H1 (cell line): ENCODE results near the gene IL1A. TPM values are rescaled to one million over a fixed set of nuclear protein-coding genes. Genes with fewer than 3 reads are reported as not detected.

Experiments used
- CTCF ChIA-PET: fragments of 300-600 bp; sonication (Branson Sonifier 250); formaldehyde crosslinking; loops from one replicate; lab custom pipeline; 2021; ENCODE audit not compliant: partially characterized antibody; lab: Charles Lee
- POLR2A ChIA-PET: fragments of 300-600 bp; sonication (Branson Sonifier 250); formaldehyde crosslinking; loops from one replicate; lab custom pipeline; 2021; ENCODE audit warnings: inconsistent platforms; ENCODE audit not compliant: partially characterized antibody; lab: Charles Lee
- DNase-seq, 2 experiments: peaks; one replicate each; pipeline versions ENCODE4 v3.0.0 to v3.0.0-alpha.2; 2010 to 2022; ENCODE audit warnings: low spot score in 2 of 2, low read depth in 1 of 2, mixed read lengths in 1 of 2
- FAIRE-seq: peaks from 2 replicates; lab custom pipeline; 2011; peaks lifted over from hg19 to GRCh38; lab: Jason Lieb, UNC
- H2AFZ ChIP-seq: 2 replicates; pipeline ENCODE4 v1.8.1; 2012; ENCODE audit warnings: low read length, inconsistent platforms
- H2AK5ac ChIP-seq: 2 replicates; pipeline ENCODE4 v1.6.1; 2013; ENCODE audit warnings: low read depth, low read length
- H2BK120ac ChIP-seq: replicated peaks from 2 replicates; pipeline ENCODE3; 2013; ENCODE audit warnings: low read depth, low read length, inconsistent platforms
- H2BK12ac ChIP-seq: 2 replicates; pipeline ENCODE4 v1.6.1; 2013; ENCODE audit warnings: low read depth, low read length
- H2BK15ac ChIP-seq: 2 replicates; pipeline ENCODE4 v1.6.1; 2013; ENCODE audit warnings: low read length
- H2BK20ac ChIP-seq: 2 replicates; pipeline ENCODE4 v1.6.1; 2013; ENCODE audit warnings: low read length
- H2BK5ac ChIP-seq: 2 replicates; pipeline ENCODE4 v1.6.1; 2013; ENCODE audit warnings: low read depth, low read length
- H3K14ac ChIP-seq: 2 replicates; pipeline ENCODE4 v1.6.1; 2013; ENCODE audit warnings: inconsistent platforms; ENCODE audit not compliant: insufficient read length
- H3K18ac ChIP-seq: 2 replicates; pipeline ENCODE4 v1.6.1; 2013; ENCODE audit warnings: low read length; ENCODE audit errors: extremely low read depth
- H3K23ac ChIP-seq: 2 replicates; pipeline ENCODE4 v1.6.1; 2013; ENCODE audit warnings: inconsistent platforms; ENCODE audit not compliant: insufficient read length
- H3K23me2 ChIP-seq: 2 replicates; pipeline ENCODE4 v1.6.1; 2013; ENCODE audit warnings: low read depth, low read length
- H3K27ac ChIP-seq: 2 replicates; pipeline ENCODE4 v1.6.1; 2011; ENCODE audit warnings: low read depth, low read length, inconsistent platforms
- H3K27me3 ChIP-seq, 4 experiments: replicated peaks in 1 of 4; 1 replicate in 1 of 4; 2 replicates in 3 of 4; pipeline versions ENCODE4 v1.6.1 to v1.8.1; 2011 to 2013; ENCODE audit warnings: low read length in 3 of 4, mild to moderate bottlenecking in 3 of 4, inconsistent platforms in 2 of 4, mixed read lengths in 2 of 4, moderate library complexity in 1 of 4; ENCODE audit not compliant: control insufficient read depth in 3 of 4, insufficient read depth in 3 of 4; ENCODE audit errors: extremely low read depth in 1 of 4
- H3K36me3 ChIP-seq, 4 experiments: 2 replicates each; pipeline versions ENCODE4 v1.6.1 to v1.8.1; 2011 to 2013; ENCODE audit warnings: mild to moderate bottlenecking in 4 of 4, low read length in 3 of 4, moderate library complexity in 2 of 4, control low read depth in 1 of 4, inconsistent platforms in 1 of 4; ENCODE audit not compliant: insufficient read depth in 4 of 4, control insufficient read depth in 2 of 4
- H3K4ac ChIP-seq: replicated peaks from 2 replicates; pipeline ENCODE3; 2013; ENCODE audit warnings: low read length, low read depth, mixed read lengths, inconsistent platforms; ENCODE audit not compliant: insufficient read length
- H3K4me1 ChIP-seq, 4 experiments: replicated peaks in 1 of 4; 1 replicate in 1 of 4; 2 replicates in 3 of 4; pipeline versions ENCODE4 v1.6.1 to v1.8.1; 2011 to 2013; ENCODE audit warnings: low read length in 3 of 4, inconsistent platforms in 2 of 4, mixed read lengths in 1 of 4; ENCODE audit not compliant: insufficient read depth in 4 of 4, control insufficient read depth in 3 of 4
- H3K4me2 ChIP-seq, 2 experiments: 2 replicates each; pipeline versions ENCODE4 v1.6.1 to v1.8.1; 2011 to 2013; ENCODE audit warnings: low read depth in 2 of 2, low read length in 2 of 2, control low read depth in 1 of 2, inconsistent platforms in 1 of 2, mild to moderate bottlenecking in 1 of 2; ENCODE audit not compliant: insufficient read depth in 1 of 2
- H3K4me3 ChIP-seq, 4 experiments: fragments of 200-600, 300-600 bp in 1 of 4; sonication (generic), shearing (Covaris generic), sonication (Bioruptor Twin) in 1 of 4; 2 replicates each; pipeline versions ENCODE4 v1.5.1 to v1.8.1; 2011 to 2016; ENCODE audit warnings: low read length in 4 of 4, low read depth in 3 of 4, control low read depth in 2 of 4, inconsistent platforms in 2 of 4, mild to moderate bottlenecking in 2 of 4, mixed read lengths in 1 of 4, moderate library complexity in 1 of 4; ENCODE audit not compliant: insufficient read depth in 2 of 4; ENCODE audit errors: extremely low read depth in 1 of 4
- H3K56ac ChIP-seq: replicated peaks from 2 replicates; pipeline ENCODE3; 2013; ENCODE audit warnings: low read depth, mild to moderate bottlenecking, mixed read lengths, low read length, inconsistent platforms; ENCODE audit not compliant: insufficient read length
- H3K79me1 ChIP-seq: 2 replicates; pipeline ENCODE4 v1.6.1; 2013; ENCODE audit warnings: low read depth, low read length, control low read depth
- H3K79me2 ChIP-seq, 2 experiments: 2 replicates each; pipeline versions ENCODE4 v1.6.1 to v1.8.1; 2012 to 2013; ENCODE audit warnings: low read length in 2 of 2, mild to moderate bottlenecking in 2 of 2, inconsistent platforms in 1 of 2; ENCODE audit not compliant: insufficient read depth in 2 of 2, control insufficient read depth in 1 of 2
- H3K9ac ChIP-seq, 4 experiments: replicated peaks in 1 of 4; 1 replicate in 1 of 4; 2 replicates in 3 of 4; pipeline versions ENCODE4 v1.6.1 to v1.8.1; 2011 to 2013; ENCODE audit warnings: low read depth in 3 of 4, low read length in 3 of 4, control low read depth in 2 of 4, mild to moderate bottlenecking in 2 of 4, moderate library complexity in 2 of 4, inconsistent platforms in 1 of 4; ENCODE audit errors: extremely low read depth in 1 of 4
- H3K9me3 ChIP-seq, 2 experiments: 2 replicates each; pipeline versions ENCODE4 v1.6.1 to v1.8.1; 2012 to 2013; ENCODE audit warnings: mild to moderate bottlenecking in 2 of 2, moderate library complexity in 2 of 2, control low read depth in 1 of 2, inconsistent platforms in 1 of 2, low read depth in 1 of 2, low read length in 1 of 2, mixed read lengths in 1 of 2; ENCODE audit not compliant: insufficient read depth in 2 of 2
- H4K20me1 ChIP-seq, 2 experiments: replicated peaks in 1 of 2; 2 replicates each; pipeline versions ENCODE3 to v1.8.1; 2011 to 2013; ENCODE audit warnings: inconsistent platforms in 2 of 2, low read length in 2 of 2, mild to moderate bottlenecking in 1 of 2; ENCODE audit not compliant: insufficient read depth in 2 of 2, control insufficient read depth in 1 of 2
- H4K5ac ChIP-seq: 2 replicates; pipeline ENCODE4 v1.6.1; 2013; ENCODE audit warnings: low read length, low read depth, mixed read lengths, inconsistent platforms; ENCODE audit not compliant: insufficient read length
- H4K8ac ChIP-seq: 2 replicates; pipeline ENCODE4 v1.8.0; 2013; ENCODE audit warnings: mild to moderate bottlenecking, moderate library complexity, low read length, inconsistent platforms; ENCODE audit not compliant: insufficient read depth; ENCODE audit errors: extremely low read depth
- H4K91ac ChIP-seq: replicated peaks from 2 replicates; pipeline ENCODE3; 2013; ENCODE audit warnings: low read length, mixed read lengths, inconsistent platforms; ENCODE audit not compliant: insufficient read length
- BACH1 ChIP-seq: IDR thresholded peaks from 2 replicates; pipeline ENCODE4 v1.6.1; 2012; ENCODE audit warnings: low read length, improper control_type of control experiment
- GTF2F1 ChIP-seq: IDR thresholded peaks from 2 replicates; pipeline ENCODE4 v1.6.1; 2012; ENCODE audit warnings: low read depth, low read length, improper control_type of control experiment, borderline replicate concordance
- RBBP5 ChIP-seq: IDR thresholded peaks from 2 replicates; pipeline ENCODE4 v1.7.1; 2012; ENCODE audit warnings: low read depth, mild to moderate bottlenecking, inconsistent platforms, low read length, moderate library complexity, borderline replicate concordance
- SP1 ChIP-seq: IDR thresholded peaks from 2 replicates; pipeline ENCODE4 v1.6.1; 2011; ENCODE audit warnings: low read depth, low read length
- polyA plus RNA-seq, 7 experiments: library from polyadenylated mRNA; depleted of rRNA in 3 of 7; stranded (reverse) in 5 of 7; unstranded in 2 of 7; fragments of >200 nt in 5 of 7; fragments of 200-250 nt in 2 of 7; gene quantifications; 1 replicate in 5 of 7; 2 replicates in 1 of 7; 4 replicates in 1 of 7; pipeline versions ENCODE4 v1.2.1 to v1.2.3, GENCODE V29; 2011 to 2013; ENCODE audit warnings: missing spikeins in 2 of 7, mixed read lengths in 2 of 7
- total RNA-seq: library from RNA; stranded (reverse); fragmentation: NEBNext Ultra II Directional; extraction: Animal tissue kit (Norgen Biotek cat#: 25700); gene quantifications from 2 replicates; pipeline ENCODE4 v1.2.1, GENCODE V29; 2021

IL1A gene
- total and polyA plus RNA-seq, 2 of the 8 experiments (the other 6 are each of a cell fraction or from before 2014, with no cell fraction given) = 0.32 to 0.74 TPM

DNA sequence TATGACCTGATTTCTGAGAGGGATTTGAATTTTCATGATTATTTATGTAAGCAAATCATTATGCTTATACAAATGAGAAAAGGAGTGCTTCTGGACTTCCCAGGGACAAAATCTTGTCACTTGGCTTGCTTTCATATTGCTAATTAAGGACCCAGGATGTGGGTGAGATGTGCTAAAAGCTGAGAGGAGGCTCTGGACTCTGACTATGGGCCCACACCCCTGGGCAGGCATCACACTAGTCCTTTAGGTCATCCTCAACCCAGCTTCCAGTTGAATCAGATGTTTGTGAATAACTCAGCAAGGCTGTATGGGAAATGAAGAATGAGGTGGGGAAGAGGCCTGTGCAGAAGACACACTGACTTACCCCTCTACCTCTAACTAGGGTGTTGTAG lies 40.4 kb upstream of the IL1A start:
- Histone ChIP-seq H2BK20ac (no peak overlapping the region), H3K4me2 (no peak overlapping the region), H3K9me3 (0 out of 4 replicates have a peak, but pooled peaks cover 0 to 4% of the 10 kb centered on the region in 2 experiments), H4K91ac (no peak overlapping the region), H2BK15ac (no peak overlapping the region), H4K8ac (no peak overlapping the region), H2BK12ac (no peak overlapping the region), H3K18ac (no peak overlapping the region), H3K4me1 (peaks cover 0 to 3% (median 0%) of the 10 kb centered on the region in 4 experiments; a peak in 2 of 7 replicates), H3K9ac (no peak overlapping the region), H3K79me2 (no peaks in the 10 kb centered on the region), H3K56ac (no peak overlapping the region), H4K20me1 (no peaks in the 10 kb centered on the region), H3K4me3 (no peak overlapping the region), H2BK120ac (no peak overlapping the region), H3K14ac (no peak overlapping the region), H3K27ac (no peak overlapping the region), H3K79me1 (no peaks in the 10 kb centered on the region), H3K23me2 (no peaks in the 10 kb centered on the region), H4K5ac (no peak overlapping the region), H2AK5ac (no peak overlapping the region), H2AFZ (no peak overlapping the region), H3K36me3 (no peaks in the 10 kb centered on the region), H2BK5ac (no peak overlapping the region), H3K4ac (no peak overlapping the region), H3K27me3 (peaks cover 0 to 2% (median 0%) of the 10 kb centered on the region in 4 experiments; a peak in 1 of 7 replicates), H3K23ac (no peak overlapping the region)
- CTCF ChIA-PET = interaction anchor here (1.1 kb wide), 1 partner anchor 60 kb away, joined by 3 read pairs; no protein-coding TSS in a partner anchor
- DNase-seq (no peak), FAIRE-seq (no peak)
- POLR2A ChIA-PET = no interaction called here
- TF ChIP-seq SP1 = no peak
- no peak for TF ChIP-seq RBBP5
- TF ChIP-seq GTF2F1 = no peak
- TF ChIP-seq BACH1 = no peak
